Fibroblast of the aortic adventitia (primary cell): ENCODE measurements around the gene NSUN2. TPM values are rescaled to one million over a fixed set of nuclear protein-coding genes. Genes with fewer than 3 reads are reported as not detected.
A peak's percentile ranks its signal among the peaks of the same experiment; 100 is the strongest.

Experiments
- DNase-seq: peaks from one replicate; pipeline ENCODE4 v3.0.0-alpha.2; 2010; ENCODE audit warnings: low read depth
- H3K4me3 ChIP-seq: 2 replicates; pipeline ENCODE4 v1.5.1; 2011; ENCODE audit warnings: low read depth, mild to moderate bottlenecking, control low read depth, low read length, moderate library complexity
- CTCF ChIP-seq: IDR thresholded peaks from 2 replicates; pipeline ENCODE4 v1.5.1; 2011; ENCODE audit warnings: mild to moderate bottlenecking, low read length, control low read depth, inconsistent platforms; ENCODE audit not compliant: insufficient read depth
- total RNA-seq: library from RNA; depleted of rRNA; stranded (reverse); fragments of >200 nt; gene quantifications from 2 replicates; pipeline ENCODE4 v1.2.3, GENCODE V29; 2012; ENCODE audit warnings: low replicate concordance

NSUN2 gene
- total RNA-seq, 1 donor = 29.0 TPM

GRCh38 chr5:6636293-6636692 is 3.4 kb upstream of the NSUN2 start:
- TF ChIP-seq CTCF = no peak
- H3K4me3 ChIP-seq = no peak overlapping the region
- DNase-seq = no peak

GRCh38 chr5:6634788-6635430 is 2.1 kb upstream of the NSUN2 start:
- DNase-seq = no peak
- TF ChIP-seq CTCF = no peak
- H3K4me3 ChIP-seq = peak overlapping the region; percentile 88

GRCh38 chr5:6634306-6634705 is 1.5 kb upstream of the NSUN2 start:
- H3K4me3 ChIP-seq = peak overlapping the region; percentile 88
- peak; percentile 2 for TF ChIP-seq CTCF
- DNase-seq = peak; percentile 19

GRCh38 chr5:6633469-6634245 is 813 bp upstream of the NSUN2 start:
- TF ChIP-seq CTCF = no peak
- H3K4me3 ChIP-seq = peak overlapping the region; percentile 88
- DNase-seq = peak; percentile 20

- TF ChIP-seq CTCF = peak; percentile 13
- DNase-seq = peak; percentile 20
- H3K4me3 ChIP-seq = peak overlapping the region; percentile 88
Observed at GRCh38 chr5:6632324-6632887, 438 bp downstream of the NSUN2 start.

GRCh38 chr5:6631441-6631840 is 1.4 kb downstream of the NSUN2 start:
- H3K4me3 ChIP-seq = peak overlapping the region; percentile 88
- no peak for TF ChIP-seq CTCF
- no peak for DNase-seq
